IPS-18a (cell line): ENCODE data around the gene ZC3H18.

Experiments
- H3K27ac ChIP-seq: one replicate; pipeline ENCODE4 v1.5.1; 2013; ENCODE audit warnings: low read length
- H3K27me3 ChIP-seq: one replicate; pipeline ENCODE4 v1.6.1; 2013; ENCODE audit warnings: mild to moderate bottlenecking, low read length; ENCODE audit not compliant: control insufficient read depth, insufficient read depth
- H3K36me3 ChIP-seq: one replicate; pipeline ENCODE4 v1.6.1; 2013; ENCODE audit warnings: low read depth, low read length; ENCODE audit not compliant: control insufficient read depth
- H3K4me1 ChIP-seq: one replicate; pipeline ENCODE4 v1.6.1; 2013; ENCODE audit warnings: low read depth, low read length; ENCODE audit not compliant: control insufficient read depth
- H3K4me3 ChIP-seq: one replicate; pipeline ENCODE4 v1.5.1; 2013; ENCODE audit warnings: low read length
- H3K9ac ChIP-seq: one replicate; pipeline ENCODE4 v1.6.1; 2013; ENCODE audit warnings: mild to moderate bottlenecking, low read length, moderate library complexity
- H3K9me3 ChIP-seq: one replicate; pipeline ENCODE4 v1.6.1; 2013; ENCODE audit warnings: low read depth, low read length; ENCODE audit not compliant: control insufficient read depth

Gene ZC3H18

GRCh38 chr16:88569985-88570690, at the start of gene ZC3H18:
Gene ZC3H18, plus strand, starts transcription at chr16:88570403. Its CDS starts 6,721 bp downstream, at chr16:88577124.
- Histone ChIP-seq H3K36me3 (peaks cover 8% of the 10 kb centered on the region), H3K27ac (no peak within 1 kb of the TSS), H3K27me3 (peaks cover 6% of the 10 kb centered on the region), H3K9me3 (no peaks in the 10 kb centered on the region), H3K9ac (peak within 1 kb of the TSS; percentile 77), H3K4me1 (peaks cover 6% of the 10 kb centered on the region), H3K4me3 (peak within 1 kb of the TSS; percentile 87)

- Histone ChIP-seq H3K4me3 (no peak overlapping the region), H3K9ac (no peak overlapping the region), H3K27ac (no peak overlapping the region), H3K27me3 (no peaks in the 10 kb centered on the region), H3K9me3 (no peaks in the 10 kb centered on the region), H3K4me1 (no peaks in the 10 kb centered on the region), H3K36me3 (no peaks in the 10 kb centered on the region)
These were observed 48.5 kb upstream of the ZC3H18 start for GRCh38 chr16:88521674-88522073.

- Histone ChIP-seq H3K27me3 (no peaks in the 10 kb centered on the region), H3K9me3 (no peaks in the 10 kb centered on the region), H3K4me1 (no peaks in the 10 kb centered on the region), H3K36me3 (no peaks in the 10 kb centered on the region), H3K4me3 (no peak overlapping the region), H3K9ac (no peak overlapping the region), H3K27ac (no peak overlapping the region)
These were observed 47.8 kb upstream of the ZC3H18 start for GRCh38 chr16:88522276-88522949.

- Histone ChIP-seq H3K27ac (no peak overlapping the region), H3K9me3 (no peaks in the 10 kb centered on the region), H3K4me3 (no peak overlapping the region), H3K4me1 (no peaks in the 10 kb centered on the region), H3K9ac (no peak overlapping the region), H3K36me3 (no peaks in the 10 kb centered on the region), H3K27me3 (no peaks in the 10 kb centered on the region)
These were observed 46.7 kb upstream of the ZC3H18 start for GRCh38 chr16:88523309-88524161.

GRCh38 chr16:88524274-88524972, 45.8 kb upstream of the ZC3H18 start:
- Histone ChIP-seq H3K27me3 (no peaks in the 10 kb centered on the region), H3K9me3 (no peaks in the 10 kb centered on the region), H3K27ac (no peak overlapping the region), H3K36me3 (no peaks in the 10 kb centered on the region), H3K4me3 (no peak overlapping the region), H3K4me1 (no peaks in the 10 kb centered on the region), H3K9ac (no peak overlapping the region)

- H3K9ac ChIP-seq, result no peak overlapping the region
- no peaks in the 10 kb centered on the region for H3K9me3 ChIP-seq
- H3K4me1 ChIP-seq, result no peaks in the 10 kb centered on the region
- no peak overlapping the region for H3K27ac ChIP-seq
- H3K4me3 ChIP-seq, result no peak overlapping the region
- H3K27me3 ChIP-seq, result no peaks in the 10 kb centered on the region
- no peaks in the 10 kb centered on the region for H3K36me3 ChIP-seq
These were observed 45.1 kb upstream of the ZC3H18 start for GRCh38 chr16:88524973-88525662.

GRCh38 chr16:88525663-88525990, 44.6 kb upstream of the ZC3H18 start:
- no peak overlapping the region for H3K4me3 ChIP-seq
- H3K9me3 ChIP-seq, result no peaks in the 10 kb centered on the region
- no peak overlapping the region for H3K9ac ChIP-seq
- no peaks in the 10 kb centered on the region for H3K4me1 ChIP-seq
- no peaks in the 10 kb centered on the region for H3K27me3 ChIP-seq
- no peak overlapping the region for H3K27ac ChIP-seq
- H3K36me3 ChIP-seq, result no peaks in the 10 kb centered on the region

- no peak overlapping the region for H3K9ac ChIP-seq
These were observed 43.9 kb upstream of the ZC3H18 start for GRCh38 chr16:88526008-88526905.

GRCh38 chr16:88526906-88527185, 43.4 kb upstream of the ZC3H18 start:
- no peak overlapping the region for H3K4me3 ChIP-seq
- no peaks in the 10 kb centered on the region for H3K27me3 ChIP-seq
- no peaks in the 10 kb centered on the region for H3K36me3 ChIP-seq
- H3K9me3 ChIP-seq, result no peaks in the 10 kb centered on the region
- no peak overlapping the region for H3K27ac ChIP-seq
- H3K9ac ChIP-seq, result no peak overlapping the region
- no peaks in the 10 kb centered on the region for H3K4me1 ChIP-seq

More at GRCh38 chr16:88526008-88526905, 43.9 kb upstream of the ZC3H18 start:
- Histone ChIP-seq H3K9me3 (no peaks in the 10 kb centered on the region), H3K4me1 (no peaks in the 10 kb centered on the region), H3K36me3 (no peaks in the 10 kb centered on the region), H3K27ac (no peak overlapping the region), H3K4me3 (no peak overlapping the region), H3K27me3 (no peaks in the 10 kb centered on the region)

GRCh38 chr16:88527186-88527936, 42.8 kb upstream of the ZC3H18 start:
- no peak overlapping the region for H3K4me3 ChIP-seq
- no peaks in the 10 kb centered on the region for H3K36me3 ChIP-seq
- H3K9me3 ChIP-seq, result no peaks in the 10 kb centered on the region
- H3K4me1 ChIP-seq, result no peaks in the 10 kb centered on the region
- H3K9ac ChIP-seq, result no peak overlapping the region
- no peaks in the 10 kb centered on the region for H3K27me3 ChIP-seq
- H3K27ac ChIP-seq, result no peak overlapping the region
